Measurements from ENCODE around the gene KRT31.

The KRT31 gene

DNA sequence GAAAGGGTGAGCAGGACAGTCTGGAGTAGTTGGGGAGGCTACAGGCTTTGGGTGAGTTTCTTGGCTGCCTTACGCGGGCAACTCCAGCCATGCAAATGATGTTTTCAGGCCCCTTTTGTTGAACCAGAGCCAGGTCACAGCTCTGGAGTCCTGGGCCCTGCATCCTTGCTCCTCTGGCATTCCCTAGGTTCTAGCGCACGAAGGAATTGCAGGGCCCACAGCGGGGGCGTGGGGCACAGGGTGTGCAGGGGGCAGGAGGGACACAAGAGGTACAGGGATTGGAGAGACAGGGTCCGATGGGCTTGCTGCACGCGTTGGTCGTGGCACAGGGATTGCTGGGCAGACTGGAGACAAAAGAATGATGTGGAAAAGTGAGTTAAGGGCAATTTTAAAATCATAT, 3.6 kb downstream of the KRT31 start:
- TF ChIP-seq, protein P1, sequence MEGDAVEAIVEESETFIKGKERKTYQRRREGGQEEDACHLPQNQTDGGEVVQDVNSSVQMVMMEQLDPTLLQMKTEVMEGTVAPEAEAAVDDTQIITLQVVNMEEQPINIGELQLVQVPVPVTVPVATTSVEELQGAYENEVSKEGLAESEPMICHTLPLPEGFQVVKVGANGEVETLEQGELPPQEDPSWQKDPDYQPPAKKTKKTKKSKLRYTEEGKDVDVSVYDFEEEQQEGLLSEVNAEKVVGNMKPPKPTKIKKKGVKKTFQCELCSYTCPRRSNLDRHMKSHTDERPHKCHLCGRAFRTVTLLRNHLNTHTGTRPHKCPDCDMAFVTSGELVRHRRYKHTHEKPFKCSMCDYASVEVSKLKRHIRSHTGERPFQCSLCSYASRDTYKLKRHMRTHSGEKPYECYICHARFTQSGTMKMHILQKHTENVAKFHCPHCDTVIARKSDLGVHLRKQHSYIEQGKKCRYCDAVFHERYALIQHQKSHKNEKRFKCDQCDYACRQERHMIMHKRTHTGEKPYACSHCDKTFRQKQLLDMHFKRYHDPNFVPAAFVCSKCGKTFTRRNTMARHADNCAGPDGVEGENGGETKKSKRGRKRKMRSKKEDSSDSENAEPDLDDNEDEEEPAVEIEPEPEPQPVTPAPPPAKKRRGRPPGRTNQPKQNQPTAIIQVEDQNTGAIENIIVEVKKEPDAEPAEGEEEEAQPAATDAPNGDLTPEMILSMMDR (IDR thresholded peaks at IDR 0.05; ENCODE audit: extremely low read depth, insufficient read depth, missing control alignments) = no peak
- DNase-seq (ENCODE audit: low spot score) = no peak
- in situ Hi-C loops (cut with MboI; ENCODE audit: low pct_unique_long_range_greater_than_20kb, low sequenced_read_pairs, unreplicated experiment) = no loop called here

DNA sequence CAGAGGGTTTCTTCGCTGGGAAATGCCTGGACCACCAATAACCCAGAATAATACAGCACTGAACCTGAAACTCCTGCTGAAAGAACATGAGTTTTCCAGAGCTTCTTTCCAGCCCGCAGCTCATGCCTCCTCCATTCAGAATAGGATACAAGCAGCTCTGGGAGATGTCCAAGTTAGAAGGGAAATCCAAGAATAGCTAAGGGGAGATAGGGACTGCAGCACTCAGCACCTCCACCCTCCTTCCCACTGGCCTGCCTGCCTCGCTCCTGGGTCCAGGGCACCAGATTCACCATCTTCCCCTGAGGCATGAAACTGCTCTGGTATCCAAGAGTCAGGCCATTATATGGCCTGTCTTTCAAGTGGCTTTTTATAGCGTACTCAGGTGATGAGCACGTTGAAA, 4.1 kb downstream of the KRT31 start:
- DNase-seq (ENCODE audit: low spot score) = no peak
- in situ Hi-C loops (cut with MboI; ENCODE audit: low pct_unique_long_range_greater_than_20kb, low sequenced_read_pairs, unreplicated experiment) = no loop called here
- TF ChIP-seq, protein P1 (IDR thresholded peaks at IDR 0.05; ENCODE audit: extremely low read depth, insufficient read depth, missing control alignments) = no peak

DNA sequence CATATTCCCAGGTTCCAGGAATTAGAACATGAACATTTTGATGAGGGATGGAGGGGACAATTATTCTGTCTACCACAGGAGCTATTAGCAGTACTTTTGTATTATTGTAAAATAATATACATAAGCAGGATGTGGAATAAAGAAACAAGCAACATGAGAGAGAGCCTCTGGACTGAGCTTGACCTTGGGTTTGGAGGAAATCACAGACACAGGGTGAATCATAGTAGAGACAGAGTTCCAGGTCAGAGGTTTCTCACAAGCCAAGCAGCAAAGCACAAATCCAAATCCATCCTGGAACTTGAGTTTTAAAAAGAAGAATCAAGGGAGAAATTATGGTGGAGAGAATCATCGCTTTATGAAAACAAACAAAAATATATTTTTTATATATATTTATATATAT, 5.1 kb downstream of the KRT31 start:
- DNase-seq (ENCODE audit: low spot score) = no peak
- TF ChIP-seq, protein P1 (IDR thresholded peaks at IDR 0.05; ENCODE audit: extremely low read depth, insufficient read depth, missing control alignments) = no peak
- in situ Hi-C loops (cut with MboI; ENCODE audit: low pct_unique_long_range_greater_than_20kb, low sequenced_read_pairs, unreplicated experiment) = no loop called here

DNA sequence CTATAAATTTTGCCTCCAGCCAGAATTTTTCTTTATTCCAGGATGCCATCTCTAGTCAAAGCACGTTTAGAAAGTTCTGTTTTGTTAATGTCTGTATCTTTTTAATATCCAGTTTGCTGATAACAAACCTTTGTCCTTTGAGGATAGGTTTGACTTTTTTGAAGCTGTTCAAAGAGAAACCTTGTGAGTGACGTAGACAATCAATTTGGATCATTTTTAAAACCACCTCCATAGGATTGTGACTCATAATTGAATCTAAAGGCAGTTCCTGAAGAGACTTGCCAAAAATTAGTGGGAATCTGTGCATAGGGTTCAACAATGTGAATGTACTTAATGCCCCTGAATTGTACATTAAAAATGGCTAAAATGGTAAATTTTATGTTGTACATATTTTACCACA, 5.9 kb downstream of the KRT31 start:
- TF ChIP-seq, protein P1 (IDR thresholded peaks at IDR 0.05; ENCODE audit: extremely low read depth, insufficient read depth, missing control alignments) = no peak
- no peak for DNase-seq (ENCODE audit: low spot score)
- in situ Hi-C loops (cut with MboI; ENCODE audit: low pct_unique_long_range_greater_than_20kb, low sequenced_read_pairs, unreplicated experiment) = no loop called here

DNA sequence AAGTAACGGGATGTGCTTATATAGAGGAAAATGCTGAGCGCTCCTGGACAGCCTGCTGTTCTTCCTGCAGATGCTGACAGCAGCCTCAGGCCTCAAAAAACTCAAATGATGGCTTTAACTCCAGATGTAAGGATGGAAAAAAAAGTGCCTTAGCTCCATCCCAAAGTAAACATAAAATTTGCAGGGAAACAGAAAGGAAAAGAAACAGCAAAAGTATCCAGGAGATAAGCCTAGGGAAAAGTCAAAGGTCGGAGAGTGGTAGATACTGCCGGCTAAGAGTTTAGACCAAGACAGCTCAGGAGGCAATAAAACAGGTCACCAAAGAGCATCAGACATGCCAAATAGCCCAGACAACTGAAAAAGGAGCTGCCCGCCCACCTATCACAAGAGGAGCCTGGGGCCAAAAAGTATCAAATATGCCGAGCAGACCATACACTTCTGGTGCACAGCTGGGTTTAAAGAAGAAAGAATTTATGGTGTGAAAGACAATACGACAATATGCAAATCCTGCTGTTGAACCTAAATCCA, 6.9 kb downstream of the KRT31 start:
- DNase-seq (ENCODE audit: low spot score) = no peak
- TF ChIP-seq, protein P1 (IDR thresholded peaks at IDR 0.05; ENCODE audit: extremely low read depth, insufficient read depth, missing control alignments) = no peak
- in situ Hi-C loops (cut with MboI; ENCODE audit: low pct_unique_long_range_greater_than_20kb, low sequenced_read_pairs, unreplicated experiment) = no loop called here

DNA sequence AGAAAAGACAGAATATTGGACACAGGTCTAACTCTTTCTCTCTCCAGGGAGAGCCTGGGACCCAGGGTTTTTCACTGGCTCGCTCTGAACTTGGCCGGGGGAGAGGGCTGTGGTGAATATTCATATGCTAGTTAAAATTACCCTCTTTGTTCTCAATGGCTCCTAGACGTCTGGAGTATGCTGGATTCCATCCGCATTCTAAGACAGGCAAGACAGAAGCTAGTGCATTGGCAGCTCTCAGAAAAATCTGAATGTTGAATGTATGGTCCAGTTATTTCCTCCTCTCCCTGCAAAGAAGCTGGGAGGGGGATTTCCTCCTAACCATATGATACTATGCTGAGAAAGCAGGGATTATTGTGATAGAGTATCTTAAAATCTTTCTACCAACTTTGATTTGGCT, 9.7 kb downstream of the KRT31 start:
- DNase-seq (ENCODE audit: low spot score) = no peak
- TF ChIP-seq, protein P1 (IDR thresholded peaks at IDR 0.05; ENCODE audit: extremely low read depth, insufficient read depth, missing control alignments) = no peak
- in situ Hi-C loops (cut with MboI; ENCODE audit: low pct_unique_long_range_greater_than_20kb, low sequenced_read_pairs, unreplicated experiment) = no loop called here

DNA sequence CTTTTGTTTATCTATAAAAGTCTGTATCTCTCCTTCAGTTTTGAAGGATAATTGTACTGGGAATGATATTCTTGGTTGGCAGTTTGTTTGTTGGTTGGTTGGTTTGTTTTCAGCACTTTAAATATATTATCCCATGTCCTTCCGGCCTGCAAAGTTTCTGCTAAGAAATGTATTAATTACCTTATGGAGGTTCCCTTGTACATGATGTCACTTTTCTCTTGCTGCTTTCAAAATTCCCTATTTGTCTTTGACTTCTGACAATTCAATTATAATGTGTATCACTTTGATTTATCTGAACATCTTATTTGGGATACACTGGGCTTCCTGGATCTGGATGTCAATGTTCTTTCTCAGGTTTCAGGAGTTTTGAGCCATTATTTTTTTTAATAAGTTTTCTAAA, 11.2 kb downstream of the KRT31 start:
- in situ Hi-C loops (cut with MboI; ENCODE audit: low pct_unique_long_range_greater_than_20kb, low sequenced_read_pairs, unreplicated experiment) = no loop called here
- no peak for DNase-seq (ENCODE audit: low spot score)
- TF ChIP-seq, protein P1 (IDR thresholded peaks at IDR 0.05; ENCODE audit: extremely low read depth, insufficient read depth, missing control alignments) = no peak

All from GM13977 (cell line).